Skeletal muscle satellite cell (primary cell): ENCODE measurements around the gene PAM. TPM values are rescaled to one million over a fixed set of nuclear protein-coding genes. Genes with fewer than 3 reads are reported as not detected.

Experiments
- H3K27me3 ChIP-seq: 2 replicates; pipeline ENCODE4 v1.7.0; 2013; ENCODE audit warnings: low read length; ENCODE audit not compliant: control insufficient read depth, insufficient read depth
- H3K36me3 ChIP-seq: 2 replicates; pipeline ENCODE4 v1.7.0; 2013; ENCODE audit warnings: mild to moderate bottlenecking, control low read depth, low read length; ENCODE audit not compliant: insufficient read depth
- H3K4me1 ChIP-seq: 2 replicates; pipeline ENCODE4 v1.7.0; 2013; ENCODE audit warnings: low read length; ENCODE audit not compliant: control insufficient read depth, insufficient read depth
- H3K4me2 ChIP-seq: 2 replicates; pipeline ENCODE4 v1.7.0; 2013; ENCODE audit warnings: mild to moderate bottlenecking, low read length
- H3K4me3 ChIP-seq: 2 replicates; pipeline ENCODE4 v1.7.0; 2013; ENCODE audit warnings: low read length
- H3K9ac ChIP-seq: 2 replicates; pipeline ENCODE4 v1.7.0; 2013; ENCODE audit warnings: mild to moderate bottlenecking, low read depth, low read length, moderate library complexity
- H3K9me3 ChIP-seq: replicated peaks from 2 replicates; pipeline ENCODE4 v1.7.0; 2013; ENCODE audit warnings: mild to moderate bottlenecking, control low read depth, low read length
- total RNA-seq: library from RNA; depleted of rRNA; stranded (reverse); fragments of >200 nt; gene quantifications from 2 replicates; pipeline ENCODE4 v1.2.3, GENCODE V29; 2012; rRNA removed

Gene PAM
- total RNA-seq = 130 and 148 TPM in 2 replicates

GRCh38 chr5:102754767-102755431 lies at the start of gene PAM:
TSS of gene PAM (plus strand) at chr5:102755305. CDS start at chr5:102866196, 110,891 bp downstream.
- Histone ChIP-seq H3K9ac (peak within 1 kb of the TSS; percentile 93), H3K4me3 (peak within 1 kb of the TSS; percentile 92), H3K27me3 (no peaks in the 10 kb centered on the region), H3K9me3 (no peaks in the 10 kb centered on the region), H3K4me2 (peak within 1 kb of the TSS; percentile 100), H3K4me1 (peaks cover 20% of the 10 kb centered on the region), H3K36me3 (no peaks in the 10 kb centered on the region)

- Histone ChIP-seq H3K9ac (no peak overlapping the region), H3K36me3 (no peaks in the 10 kb centered on the region), H3K4me3 (no peak overlapping the region), H3K9me3 (no peaks in the 10 kb centered on the region), H3K4me1 (peaks cover 20% of the 10 kb centered on the region), H3K27me3 (no peaks in the 10 kb centered on the region), H3K4me2 (no peak overlapping the region)
Observed at GRCh38 chr5:102711525-102712385, 43.4 kb upstream of the PAM start.

GRCh38 chr5:102713278-102713677 lies 41.8 kb upstream of the PAM start:
- Histone ChIP-seq H3K27me3 (no peaks in the 10 kb centered on the region), H3K9ac (no peak overlapping the region), H3K36me3 (no peaks in the 10 kb centered on the region), H3K4me1 (peaks cover 23% of the 10 kb centered on the region), H3K4me2 (no peak overlapping the region), H3K9me3 (no peaks in the 10 kb centered on the region), H3K4me3 (no peak overlapping the region)

GRCh38 chr5:102713682-102714231 lies 41.3 kb upstream of the PAM start:
- Histone ChIP-seq H3K9me3 (no peaks in the 10 kb centered on the region), H3K36me3 (no peaks in the 10 kb centered on the region), H3K9ac (no peak overlapping the region), H3K4me1 (peaks cover 28% of the 10 kb centered on the region), H3K4me3 (no peak overlapping the region), H3K27me3 (no peaks in the 10 kb centered on the region), H3K4me2 (no peak overlapping the region)

- no peaks in the 10 kb centered on the region for H3K36me3 ChIP-seq
- H3K4me1 ChIP-seq = peaks cover 34% of the 10 kb centered on the region
- no peak overlapping the region for H3K4me3 ChIP-seq
- no peak overlapping the region for H3K9ac ChIP-seq
- H3K9me3 ChIP-seq = no peaks in the 10 kb centered on the region
- H3K4me2 ChIP-seq = peak overlapping the region; percentile 37
- no peaks in the 10 kb centered on the region for H3K27me3 ChIP-seq
Observed at GRCh38 chr5:102715082-102715807, 39.9 kb upstream of the PAM start.

GRCh38 chr5:102716017-102716416 lies 39.1 kb upstream of the PAM start:
- Histone ChIP-seq H3K4me3 (no peak overlapping the region), H3K4me1 (peaks cover 34% of the 10 kb centered on the region), H3K4me2 (peak overlapping the region; percentile 37), H3K9me3 (no peaks in the 10 kb centered on the region), H3K9ac (no peak overlapping the region), H3K36me3 (no peaks in the 10 kb centered on the region), H3K27me3 (no peaks in the 10 kb centered on the region)

GRCh38 chr5:102718819-102719218 lies 36.3 kb upstream of the PAM start:
- Histone ChIP-seq H3K36me3 (no peaks in the 10 kb centered on the region), H3K4me1 (peaks cover 48% of the 10 kb centered on the region), H3K9ac (no peak overlapping the region), H3K4me3 (no peak overlapping the region), H3K4me2 (no peak overlapping the region), H3K27me3 (no peaks in the 10 kb centered on the region), H3K9me3 (no peaks in the 10 kb centered on the region)

GRCh38 chr5:102719886-102720285 lies 35.2 kb upstream of the PAM start:
- Histone ChIP-seq H3K9me3 (no peaks in the 10 kb centered on the region), H3K4me1 (peaks cover 45% of the 10 kb centered on the region), H3K4me2 (no peak overlapping the region), H3K27me3 (no peaks in the 10 kb centered on the region), H3K36me3 (no peaks in the 10 kb centered on the region), H3K9ac (no peak overlapping the region), H3K4me3 (no peak overlapping the region)

GRCh38 chr5:102720969-102721368 lies 34.1 kb upstream of the PAM start:
- H3K4me2 ChIP-seq = no peak overlapping the region
- H3K36me3 ChIP-seq = no peaks in the 10 kb centered on the region
- H3K9me3 ChIP-seq = no peaks in the 10 kb centered on the region
- H3K4me3 ChIP-seq = no peak overlapping the region
- peaks cover 35% of the 10 kb centered on the region for H3K4me1 ChIP-seq
- no peaks in the 10 kb centered on the region for H3K27me3 ChIP-seq
- H3K9ac ChIP-seq = no peak overlapping the region

- H3K27me3 ChIP-seq = no peaks in the 10 kb centered on the region
- H3K4me2 ChIP-seq = peak overlapping the region; percentile 3
- H3K9ac ChIP-seq = peak overlapping the region; percentile 40
- peaks cover 32% of the 10 kb centered on the region for H3K4me1 ChIP-seq
- no peak overlapping the region for H3K4me3 ChIP-seq
- no peaks in the 10 kb centered on the region for H3K9me3 ChIP-seq
- H3K36me3 ChIP-seq = no peaks in the 10 kb centered on the region
Observed at GRCh38 chr5:102722931-102723330, 32.2 kb upstream of the PAM start.

GRCh38 chr5:102731693-102732092 lies 23.4 kb upstream of the PAM start:
- no peaks in the 10 kb centered on the region for H3K27me3 ChIP-seq
- no peaks in the 10 kb centered on the region for H3K36me3 ChIP-seq
- H3K4me2 ChIP-seq = no peak overlapping the region
- no peak overlapping the region for H3K9ac ChIP-seq
- no peak overlapping the region for H3K4me3 ChIP-seq
- H3K9me3 ChIP-seq = no peaks in the 10 kb centered on the region
- no peaks in the 10 kb centered on the region for H3K4me1 ChIP-seq
